ENCODE measurements around the gene RFLNA.

- TF ChIP-seq CTCF (IDR thresholded peaks at IDR 0.05) (peak in 6 of 7 experiments; percentile 81 to 97 (median 96)), POLR2AphosphoS5 (IDR thresholded peaks at IDR 0.05) (no peak), EP300 (IDR thresholded peaks at IDR 0.05) (no peak)
These were observed 26.2 kb downstream of the RFLNA start for GRCh38 chr12:124321040-124321481.
